ENCODE results near the gene MEI1. TPM values are rescaled to one million over a fixed set of nuclear protein-coding genes. Genes with fewer than 3 reads are reported as not detected.

MEI1 gene
- polyA plus RNA-seq, 1 donor (not counting 4 experiments of a cell fraction or from before 2014, with no cell fraction given), result 0.10 TPM

DNA sequence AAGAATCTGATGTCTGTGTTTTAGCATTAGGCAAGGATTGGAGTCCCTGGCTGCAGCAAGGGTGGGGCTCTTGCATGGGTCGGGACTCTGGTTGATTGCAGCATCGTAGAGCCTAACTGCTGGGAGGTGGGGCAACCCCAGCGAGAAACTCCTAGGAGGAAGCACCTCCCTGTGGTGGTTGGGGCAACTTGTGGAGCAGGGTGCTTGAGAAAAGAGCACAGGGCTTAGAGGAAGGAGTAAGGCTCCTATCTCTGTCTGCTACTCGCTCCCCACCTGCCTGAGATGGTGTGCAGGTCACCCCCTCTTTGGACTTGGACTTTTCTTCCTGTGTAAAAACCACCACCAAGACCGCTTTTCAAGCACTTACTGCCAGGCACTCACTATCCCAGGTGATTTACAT is 149.2 kb downstream of the MEI1 start:
- Histone ChIP-seq H3K9ac (ENCODE audit: control insufficient read depth, extremely low read depth, insufficient read depth, low read length) (no peak overlapping the region), H3K9me3 (ENCODE audit: control insufficient read depth, low read depth, low read length) (no peaks in the 10 kb centered on the region), H3K27me3 (ENCODE audit: control insufficient read depth, extremely low read depth, insufficient read depth, low read length) (no peaks in the 10 kb centered on the region), H3K4me1 (ENCODE audit: control insufficient read depth, extremely low read depth, insufficient read depth, low read length) (peaks cover 42% of the 10 kb centered on the region), H3K79me2 (ENCODE audit: control insufficient read depth, insufficient read depth, low read length) (peaks cover 96% of the 10 kb centered on the region), H2AFZ (ENCODE audit: control insufficient read depth, low read length) (no peak overlapping the region), H3K27ac (ENCODE audit: control insufficient read depth, insufficient read depth, low read length) (no peak overlapping the region), H3K4me3 (ENCODE audit: control insufficient read depth in 2 of 3, extremely low read depth in 1 of 3, insufficient read depth in 2 of 3, low read depth in 1 of 3, low read length in 3 of 3) (no peak overlapping the region), H3K36me3 (ENCODE audit: control insufficient read depth in 2 of 2, extremely low read depth in 1 of 2, insufficient read depth in 2 of 2, low read length in 2 of 2) (peaks cover 0 to 21% of the 10 kb centered on the region in 2 experiments), H3K4me2 (ENCODE audit: control insufficient read depth, extremely low read depth, insufficient read depth, low read depth, low read length) (no peak overlapping the region), H3K9me1 (ENCODE audit: control insufficient read depth, extremely low read depth, insufficient read depth, low read length) (peaks cover 11% of the 10 kb centered on the region), H4K20me1 (ENCODE audit: control insufficient read depth, extremely low read depth, insufficient read depth, low read length) (peaks cover 8% of the 10 kb centered on the region)
- dilution Hi-C loops (cut with MboI; ENCODE audit: extremely low pct_ligation_motif_present, low sequenced_read_pairs), result no loop called here
- no peak for DNase-seq (ENCODE audit: low read depth, low spot score)
- FAIRE-seq, result no peak
- TF ChIP-seq EZH2 (IDR thresholded peaks at IDR 0.05; ENCODE audit: low read length) (no peak), CTCF (optimal IDR thresholded peaks at IDR 0.05 in 1 of 3, IDR thresholded peaks at IDR 0.05 in 1 of 3, conservative IDR thresholded peaks at IDR 0.05 in 1 of 3; ENCODE audit: extremely low read depth in 1 of 3, insufficient read depth in 2 of 3, low read length in 3 of 3) (peak in 1 of 3 experiments; percentile 39)

Small RNA genes within 50 kb of the gene (small RNA-seq; reads per million reads assigned to genes)
- gene HMGN2P10 (ENCODE audit: insufficient read length in 3 of 3, low read depth in 3 of 3, low replicate concordance in 1 of 3) (0 reads per million in 3 experiments), gene RF00019 (ENCODE audit: insufficient read length in 3 of 3, low read depth in 3 of 3, low replicate concordance in 1 of 3) (0 reads per million in 3 experiments), gene RNU6-476P (ENCODE audit: insufficient read length in 3 of 3, low read depth in 3 of 3, low replicate concordance in 1 of 3) (0 to 0.25 (median 0) reads per million in 3 experiments), gene RNU6ATAC22P (ENCODE audit: insufficient read length in 3 of 3, low read depth in 3 of 3, low replicate concordance in 1 of 3) (0 reads per million in 3 experiments)

Other genes with a start within 250 kb of the MEI1 start
- 51.9 to 77.7 TPM (median 73.0 TPM) in 3 replicates for gene PHF5A, start 230.8 kb upstream of the MEI1 start, polyA plus RNA-seq
- 20.7 to 57.9 TPM (median 37.2 TPM) in 3 replicates for gene ACO2, start 230.4 kb upstream of the MEI1 start, polyA plus RNA-seq
- gene POLR3H, start 155.0 kb upstream of the MEI1 start, polyA plus RNA-seq, result 41.4 to 63.0 TPM (median 44.7 TPM) in 3 replicates
- not detected in 3 replicates for gene CSDC2, start 138.5 kb upstream of the MEI1 start, polyA plus RNA-seq
- gene PMM1, start 109.7 kb upstream of the MEI1 start, polyA plus RNA-seq, result 39.6 to 52.2 TPM (median 47.1 TPM) in 3 replicates
- gene DESI1, start 78.5 kb upstream of the MEI1 start, polyA plus RNA-seq, result 32.8 to 43.1 TPM (median 39.6 TPM) in 3 replicates
- 162 to 247 TPM (median 244 TPM) in 3 replicates for gene XRCC6, start 78.2 kb upstream of the MEI1 start, polyA plus RNA-seq
- 230 to 277 TPM (median 251 TPM) in 3 replicates for gene SNU13, start 10.6 kb upstream of the MEI1 start, polyA plus RNA-seq
- 3.5 to 6.3 TPM (median 4.1 TPM) in 3 replicates for gene CCDC134, start 101.2 kb downstream of the MEI1 start, polyA plus RNA-seq
- gene SREBF2, start 133.6 kb downstream of the MEI1 start, polyA plus RNA-seq, result 57.5 to 68.4 TPM (median 58.4 TPM) in 3 replicates
- not detected in 3 replicates for gene SHISA8, start 215.6 kb downstream of the MEI1 start, polyA plus RNA-seq
- 0.03 to 0.08 TPM (median 0.06 TPM) in 3 replicates for gene TNFRSF13C, start 227.3 kb downstream of the MEI1 start, polyA plus RNA-seq
- 1.3 to 10.1 TPM (median 4.8 TPM) in 3 replicates for gene CENPM, start 247.6 kb downstream of the MEI1 start, polyA plus RNA-seq